Measurements from ENCODE around the gene LRRC3. TPM values are rescaled to one million over a fixed set of nuclear protein-coding genes. Genes with fewer than 3 reads are reported as not detected.

Gene LRRC3
- total and polyA plus RNA-seq, 2 of the 4 experiments (the other 2 are of a cell fraction) = under 0.01 to 0.38 TPM

- intact Hi-C loops (cut with micrococcal nuclease) = no loop called here
- ChIA-PET POLR2A (ENCODE audit: unreplicated experiment) (no interaction called here), CTCF (no interaction called here)
- no peak overlapping the region for H3K4me2 ChIP-seq (ENCODE audit: low read depth, low read length)
- DNase-seq (no peak), ATAC-seq (ENCODE audit: low read depth) (no peak)
- H4K91ac ChIP-seq (ENCODE audit: insufficient read depth, low read depth, low read length) = no peak overlapping the region
- no peak overlapping the region for H3K23ac ChIP-seq (ENCODE audit: low read depth, low read length)
- H2BK20ac ChIP-seq (ENCODE audit: low read depth, low read length) = no peak overlapping the region
- no peak overlapping the region for H3K56ac ChIP-seq (ENCODE audit: extremely low read depth, insufficient read depth, low read length)
- H4K8ac ChIP-seq (ENCODE audit: low read depth in 2 of 2, low read length in 2 of 2) = no peak overlapping the region
- H3K27ac ChIP-seq (ENCODE audit: insufficient read depth, low read length) = no peak overlapping the region
- H2BK120ac ChIP-seq (ENCODE audit: low read depth, low read length) = no peak overlapping the region
- no peaks in the 10 kb centered on the region for H3K79me1 ChIP-seq (ENCODE audit: low read depth in 1 of 2, low read length in 2 of 2)
- dilution Hi-C loops (cut with HindIII; ENCODE audit: low sequenced_read_pairs, unreplicated experiment) = no loop called here
- H3K9me1 ChIP-seq (ENCODE audit: insufficient read depth, low read length) = no peaks in the 10 kb centered on the region
- H3K18ac ChIP-seq (ENCODE audit: low read depth, low read length) = no peak overlapping the region
- peaks cover 17% of the 10 kb centered on the region; the same call in 1 of the 2 replicates for H3K9me3 ChIP-seq (ENCODE audit: control insufficient read depth, insufficient read depth, low read length)
- no peak overlapping the region for H2AK9ac ChIP-seq (replicated peaks; ENCODE audit: low read depth, low read length, poor library complexity)
- no peak overlapping the region for H3K4me3 ChIP-seq (ENCODE audit: insufficient read depth, low read depth, low read length)
- H4K5ac ChIP-seq (ENCODE audit: low read depth, low read length) = no peak overlapping the region
- in situ Hi-C loops (cut with MboI; ENCODE audit: low sequenced_read_pairs) = no loop called here
- no peak overlapping the region for H3K9ac ChIP-seq (ENCODE audit: low read depth, low read length)
- no peaks in the 10 kb centered on the region for H4K20me1 ChIP-seq (ENCODE audit: insufficient read depth, low read length)
- H3K36me3 ChIP-seq (ENCODE audit: control insufficient read depth, insufficient read depth, low read length) = no peaks in the 10 kb centered on the region
- TF ChIP-seq RCOR1 (IDR thresholded peaks at IDR 0.05; ENCODE audit: insufficient replicate concordance, low read length) (no peak), FOS (IDR thresholded peaks at IDR 0.05; ENCODE audit: low read depth, low read length) (no peak)
- no peak overlapping the region for H2AFZ ChIP-seq (replicated peaks; ENCODE audit: low read length, poor library complexity)
- no peak overlapping the region for H2AK5ac ChIP-seq (ENCODE audit: low read depth, low read length)
- H2BK5ac ChIP-seq (ENCODE audit: low read depth, low read length, poor library complexity, severe bottlenecking) = no peak overlapping the region
- no peak overlapping the region for H3K4ac ChIP-seq (ENCODE audit: low read depth, low read length)
- H3K14ac ChIP-seq (replicated peaks; ENCODE audit: low read depth, low read length) = no peak overlapping the region
- no peaks in the 10 kb centered on the region for H3K27me3 ChIP-seq (ENCODE audit: control insufficient read depth, insufficient read depth, low read length)
- H2BK15ac ChIP-seq (ENCODE audit: low read depth, low read length) = no peak overlapping the region
- no TSS peak for BruUV-seq (replicated peaks)
- H3K4me1 ChIP-seq (ENCODE audit: control insufficient read depth, insufficient read depth, low read length) = no peaks in the 10 kb centered on the region
- 50% methylated on average over 1 of the region's 13 CpGs; no CpG with 5 or more reads in 1 of the 2 experiments for WGBS, 2 experiments (ENCODE audit: extremely low coverage in 2 of 2, insufficient read length in 1 of 2)
Measured at GRCh38 chr21:44425895-44426662, 29.2 kb upstream of the LRRC3 start.

Data from IMR-90 (cell line).